Sciatic nerve (tissue), 2 donors: ENCODE measurements around the gene GALK2. TPM values are rescaled to one million over a fixed set of nuclear protein-coding genes. Genes with fewer than 3 reads are reported as not detected.

ENCODE experiments used
- ATAC-seq: fragments of 200-7000 bp; cut with Tn5 transposase; one replicate; pipeline ENCODE4 v1.9.1; 2020; ENCODE audit warnings: mild to moderate bottlenecking, moderate library complexity
- DNase-seq: peaks from one replicate; pipeline ENCODE4 v3.0.0-alpha.2; 2020; ENCODE audit warnings: low spot score
- intact Hi-C: fragments of 100-400 bp; cut with DNase I; formaldehyde crosslinking; loops from one replicate; pipeline ENCODE4 v1.14.2; 2022
- total RNA-seq: library from RNA; stranded (reverse); fragmentation: NEBNext Ultra II Directional; extraction: Animal tissue kit (Norgen Biotek cat#: 25700); gene quantifications from one replicate; pipeline ENCODE4 v1.2.1, GENCODE V29; 2021
- donor health status: DM: no; HTN: no; CAD: no.
- donor health status: DM: no; HTN: no; CAD: no.

GALK2 gene
- total RNA-seq: 50.2 TPM

DNA sequence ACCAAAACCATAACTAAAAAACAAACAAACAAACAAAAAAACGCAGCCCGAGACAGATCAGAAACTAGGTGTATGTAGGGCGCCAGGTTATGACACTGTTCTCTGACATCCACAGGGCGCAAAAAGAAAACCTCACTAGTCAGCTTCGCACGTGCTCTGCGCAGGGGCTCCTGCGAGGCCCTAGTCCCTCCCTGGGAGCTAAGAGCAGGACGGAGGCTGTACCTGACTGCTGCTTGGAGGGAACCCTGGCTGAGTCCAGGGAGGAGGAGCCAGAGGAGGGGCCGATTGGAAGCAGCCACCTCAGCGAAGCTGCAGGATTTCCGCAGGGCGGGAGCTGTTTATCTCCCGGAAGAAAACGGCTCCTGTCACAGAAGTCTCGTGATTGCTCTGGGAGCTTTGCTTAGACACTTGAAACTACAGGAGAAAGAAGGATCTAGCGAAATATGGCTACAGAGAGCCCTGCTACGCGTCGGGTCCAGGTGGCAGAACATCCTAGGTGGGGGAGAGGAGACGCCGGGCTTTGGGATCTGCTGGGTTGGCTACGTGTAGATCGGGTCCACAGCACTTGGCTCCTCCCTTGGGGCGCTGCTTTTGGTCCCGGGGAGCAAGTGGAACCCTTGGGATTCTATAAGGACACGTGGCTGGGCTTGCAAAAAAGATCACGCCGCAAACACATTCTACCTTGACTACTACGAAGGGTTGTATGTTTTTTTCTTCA lies at the start of gene GALK2:
Gene GALK2, plus strand, starts transcription at position 368 of the 718 bp plus-strand sequence. Its CDS starts 76 bp downstream, at position 444.
- peak; percentile 87 for DNase-seq
- peak; percentile 98 for ATAC-seq
- intact Hi-C loops: no loop called here

DNA sequence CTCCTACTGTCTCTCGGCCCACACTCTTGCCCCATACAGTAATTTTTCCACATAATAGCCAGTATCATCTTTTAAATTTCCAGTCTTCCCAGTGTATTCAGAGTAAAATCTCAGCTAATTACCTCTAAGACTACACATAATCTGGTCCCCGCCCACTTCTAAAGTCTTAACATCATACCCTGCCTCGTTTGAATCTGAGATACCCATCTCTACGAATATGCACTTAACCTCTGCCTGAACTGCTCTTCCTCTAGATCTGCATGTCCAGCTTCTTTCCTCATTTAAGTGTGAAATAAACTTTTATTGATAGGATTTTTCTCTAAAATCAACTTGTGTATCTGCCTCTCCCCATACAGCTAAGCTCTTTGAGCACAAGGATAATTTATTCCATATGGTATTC lies 49.2 kb upstream of the GALK2 start:
- ATAC-seq: no peak
- intact Hi-C loops: no loop called here
- DNase-seq: no peak

DNA sequence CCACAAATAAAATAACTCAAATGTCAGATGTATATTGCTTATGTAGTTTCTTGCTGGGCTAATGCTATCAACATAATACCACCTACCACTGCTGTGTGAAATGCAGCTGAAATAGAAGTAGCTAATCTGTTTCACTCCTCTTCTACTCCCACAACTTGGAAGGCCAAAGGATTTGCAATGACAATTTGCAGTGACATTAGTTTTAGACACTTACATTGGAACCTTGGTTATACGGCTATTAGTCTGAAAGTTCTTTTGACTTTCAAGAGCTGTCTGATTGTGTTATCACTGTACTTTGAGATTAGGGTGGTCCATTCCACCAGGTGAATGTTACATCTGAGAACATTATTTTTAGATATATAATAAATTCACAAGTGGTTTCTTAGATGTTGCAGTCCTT lies 48.1 kb upstream of the GALK2 start:
- ATAC-seq (no peak), DNase-seq (no peak)
- intact Hi-C loops: no loop called here

GRCh38 chr15:49122541-49123062 lies 47.4 kb upstream of the GALK2 start:
- DNase-seq (no peak), ATAC-seq (no peak)
- intact Hi-C loops: no loop called here

GRCh38 chr15:49124371-49124770 lies 45.7 kb upstream of the GALK2 start:
- DNase-seq (no peak), ATAC-seq (no peak)
- intact Hi-C loops: no loop called here

DNA sequence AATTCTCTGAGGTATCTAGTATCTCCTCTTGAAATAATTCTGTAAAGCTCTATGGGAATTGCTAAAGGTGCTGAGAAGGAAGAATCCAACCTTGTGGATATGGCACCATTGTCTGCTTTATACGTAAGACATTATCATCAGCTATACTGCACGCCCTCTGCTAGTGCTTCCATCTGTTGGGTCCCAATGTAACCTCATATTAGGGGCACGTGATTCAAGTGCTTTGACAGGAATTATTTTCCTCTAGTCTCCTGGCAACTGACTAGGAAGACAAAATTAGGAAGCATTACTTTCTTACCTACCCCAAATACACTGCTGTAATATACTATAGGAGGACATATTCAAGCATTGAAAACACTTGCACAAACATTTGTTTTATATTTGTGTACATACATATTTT lies 38.6 kb upstream of the GALK2 start:
- no peak for DNase-seq
- intact Hi-C loops: no loop called here
- ATAC-seq: no peak

DNA sequence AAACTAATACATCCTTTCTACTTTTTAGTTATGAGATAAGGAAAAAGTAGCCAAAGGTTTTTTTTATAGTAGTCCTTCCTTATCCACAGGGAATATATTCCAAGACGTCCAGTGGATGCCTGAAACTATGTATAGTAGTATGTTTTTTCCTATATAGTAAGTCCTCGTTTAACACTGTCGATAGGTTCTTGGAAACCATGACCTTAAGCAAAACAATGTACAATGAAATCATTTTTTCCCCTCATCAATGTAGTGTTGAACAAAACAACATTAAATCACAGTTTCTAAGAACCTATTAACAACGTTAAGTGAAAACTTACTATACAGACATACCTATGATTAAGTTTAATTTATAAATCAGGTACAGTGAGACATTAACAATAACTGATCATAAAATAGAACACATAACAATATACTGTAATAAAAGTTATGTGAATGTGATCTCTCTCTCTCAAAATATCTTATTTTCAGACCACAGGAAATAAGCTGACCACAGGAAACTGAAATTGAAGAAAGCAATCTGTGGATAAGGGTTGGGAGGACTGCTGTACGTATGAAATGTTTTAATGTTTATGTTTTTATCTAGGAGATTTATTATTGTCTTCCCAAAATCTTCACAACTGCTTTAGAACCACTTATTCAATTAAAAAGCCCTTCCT lies 35.2 kb upstream of the GALK2 start:
- ATAC-seq (no peak), DNase-seq (no peak)
- intact Hi-C loops: no loop called here

DNA sequence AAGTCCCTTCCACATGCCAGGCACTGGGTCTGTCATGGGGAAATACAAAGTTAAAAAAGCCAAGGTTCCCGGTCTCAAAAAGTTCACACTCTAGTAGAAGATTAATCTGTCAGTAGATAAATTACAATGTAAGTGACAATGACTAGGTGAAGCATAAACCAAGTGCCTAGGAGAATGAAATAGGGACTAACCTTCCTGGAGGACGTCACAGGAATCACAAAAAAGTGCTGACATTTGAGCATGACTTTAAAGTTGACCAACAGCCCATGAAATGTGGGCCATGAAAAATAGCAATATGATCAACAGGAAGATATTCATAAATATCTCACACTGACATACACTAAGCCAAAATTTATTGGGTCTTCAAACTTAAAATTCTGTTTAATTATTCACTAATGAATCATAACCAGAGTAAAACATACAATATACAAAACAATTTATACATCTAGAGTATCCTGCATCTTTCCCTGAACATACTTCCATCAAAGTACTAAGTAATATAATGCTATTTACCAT lies 34.6 kb upstream of the GALK2 start:
- no peak for ATAC-seq
- DNase-seq: no peak
- intact Hi-C loops: no loop called here

DNA sequence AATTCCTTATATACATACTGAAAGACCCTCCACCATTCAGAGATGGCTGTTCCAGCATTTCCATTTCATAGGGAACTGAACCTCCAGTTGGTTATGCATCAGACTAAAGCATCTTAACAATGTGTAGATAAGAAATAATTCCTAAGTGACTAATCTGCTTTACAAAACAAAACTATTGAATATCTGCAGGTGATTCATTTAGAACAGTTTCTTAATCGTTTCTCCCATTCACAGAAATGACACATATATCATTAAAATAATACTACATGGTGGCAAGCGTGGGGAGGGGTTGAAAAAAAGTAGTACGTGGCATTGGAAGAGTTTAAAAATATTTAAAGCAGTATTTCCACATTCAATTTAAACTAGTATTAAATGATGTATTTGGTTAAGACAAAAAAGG lies 34.1 kb upstream of the GALK2 start:
- DNase-seq (no peak), ATAC-seq (no peak)
- intact Hi-C loops: no loop called here

DNA sequence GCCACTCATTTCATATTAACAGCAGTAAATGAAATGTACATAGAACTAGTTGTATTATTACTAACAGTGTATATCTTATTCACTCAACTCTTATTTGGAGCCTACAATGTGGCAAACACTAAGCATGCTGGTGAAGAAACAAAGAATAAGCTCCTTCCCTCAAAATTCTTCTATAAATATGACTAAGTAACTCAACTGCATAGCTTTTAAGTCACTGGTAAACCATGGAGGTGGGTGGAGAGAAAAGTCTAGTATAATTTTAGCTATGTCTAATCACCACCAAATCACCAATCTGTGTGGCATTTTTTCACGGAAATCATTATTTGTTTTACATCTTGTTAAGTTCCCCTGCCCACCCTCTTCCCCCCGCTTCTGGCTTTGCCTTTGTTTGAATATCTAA lies 32.2 kb upstream of the GALK2 start:
- intact Hi-C loops: no loop called here
- ATAC-seq (no peak), DNase-seq (no peak)

- intact Hi-C loops: no loop called here
- no peak for ATAC-seq
Measured at GRCh38 chr15:49145651-49146609, 24.1 kb upstream of the GALK2 start.

GRCh38 chr15:49148298-49148697 lies 21.7 kb upstream of the GALK2 start:
- ATAC-seq: no peak
- intact Hi-C loops: no loop called here

More at GRCh38 chr15:49145651-49146609, 24.1 kb upstream of the GALK2 start:
- no peak for DNase-seq

DNA sequence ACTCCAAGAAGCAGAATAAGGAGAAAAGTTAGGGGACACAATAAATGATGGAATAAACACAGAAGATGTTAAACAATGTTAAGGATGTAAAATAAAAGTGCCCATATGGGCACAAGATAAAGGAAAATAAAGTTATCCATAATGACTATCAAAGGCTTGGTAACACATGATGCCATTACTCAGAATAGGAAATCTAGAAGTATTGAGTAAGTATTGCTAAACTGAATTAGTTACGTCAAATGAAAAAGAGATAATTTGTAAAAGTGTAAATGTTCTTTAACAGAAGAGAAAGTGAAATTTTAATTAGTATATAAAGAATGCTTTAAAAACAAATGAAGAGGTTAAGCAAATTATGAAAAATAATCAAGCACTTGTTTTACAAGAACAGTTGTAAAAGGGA lies 21.3 kb upstream of the GALK2 start:
- ATAC-seq (no peak), DNase-seq (no peak)
- intact Hi-C loops: no loop called here

More at GRCh38 chr15:49148298-49148697, 21.7 kb upstream of the GALK2 start:
- DNase-seq: no peak

DNA sequence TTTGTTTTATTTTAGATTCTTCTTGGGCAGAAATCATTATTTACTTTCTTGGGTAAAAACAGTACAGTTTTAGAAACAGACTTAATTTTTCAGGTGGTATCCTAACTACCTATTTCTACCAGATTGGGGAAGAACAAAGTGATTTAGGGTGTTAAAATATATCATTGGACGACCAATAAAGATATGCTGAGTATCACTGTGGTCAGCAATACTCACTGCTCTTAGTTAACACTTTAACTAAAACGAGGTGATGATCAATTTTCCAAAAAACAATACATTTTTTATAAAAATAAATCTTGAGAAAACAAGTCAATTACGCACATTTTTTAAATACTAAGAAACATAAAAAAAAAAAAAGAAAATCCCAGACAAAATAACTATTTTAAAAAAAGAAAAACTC lies 18.2 kb upstream of the GALK2 start:
- intact Hi-C loops: loop anchor here (10.0 kb wide), 1 partner anchor 287 kb away; no protein-coding TSS in a partner anchor
- no peak for DNase-seq

DNA sequence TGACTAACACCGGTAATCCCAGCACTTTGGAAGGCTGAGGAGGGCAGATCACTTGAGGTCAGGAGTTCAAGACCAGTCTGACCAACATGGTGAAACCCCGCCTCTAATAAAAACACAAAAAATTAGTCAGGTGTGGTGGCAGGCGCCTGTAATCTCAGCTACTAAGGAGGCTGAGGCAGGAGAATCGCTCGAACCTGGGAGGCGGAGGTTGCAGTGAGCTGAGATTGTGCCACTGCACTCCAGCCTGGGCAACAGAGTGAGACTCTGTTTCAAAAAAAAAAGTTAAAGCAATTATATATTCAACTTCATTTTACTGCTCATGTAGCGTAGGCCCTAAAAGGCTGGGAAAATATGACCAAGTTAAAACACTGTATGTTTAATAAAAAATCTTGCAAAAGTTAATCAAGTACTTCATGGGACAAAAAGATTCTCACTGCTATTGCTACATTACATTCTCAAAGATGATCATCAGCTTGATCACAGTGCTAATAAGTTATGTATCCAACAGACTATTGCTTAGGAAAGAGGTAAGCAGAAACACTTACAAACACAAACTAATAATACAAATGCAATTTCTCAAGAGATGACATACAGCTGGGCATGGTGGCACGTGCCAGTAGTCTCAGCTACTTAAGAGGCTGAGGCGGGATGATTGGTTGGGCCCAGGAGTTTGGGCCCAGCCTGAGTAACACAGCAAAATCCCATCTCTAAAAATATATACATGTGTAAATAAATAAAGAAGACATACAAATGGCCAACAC lies 17.3 kb upstream of the GALK2 start:
- ATAC-seq (no peak), DNase-seq (no peak)
- intact Hi-C loops: loop anchor here (10.0 kb wide), 1 partner anchor 288 kb away; no protein-coding TSS in a partner anchor

More for the DNA sequence above, 18.2 kb upstream of the GALK2 start:
- ATAC-seq: no peak

- ATAC-seq (no peak), DNase-seq (no peak)
- intact Hi-C loops: loop anchor here (10.0 kb wide), 1 partner anchor 290 kb away; no protein-coding TSS in a partner anchor
Measured at GRCh38 chr15:49154359-49154758, 15.7 kb upstream of the GALK2 start.

DNA sequence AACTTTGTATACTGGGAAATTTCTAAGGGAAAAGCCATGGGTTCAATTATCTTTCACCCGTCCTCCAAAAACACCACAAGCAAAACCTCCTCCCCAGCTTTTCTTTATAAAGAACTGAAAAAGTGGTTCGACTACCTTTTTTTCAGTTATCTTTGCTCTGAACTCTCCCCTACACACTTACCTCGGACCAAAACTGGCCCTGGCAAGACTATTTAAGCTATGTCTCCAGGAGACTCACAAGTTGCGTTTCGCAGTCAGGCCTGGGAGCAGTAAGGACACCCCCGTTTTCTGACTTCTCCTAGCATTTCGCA lies 15.3 kb upstream of the GALK2 start:
- DNase-seq: no peak
- ATAC-seq: no peak
- intact Hi-C loops: loop anchor here (10.0 kb wide), 1 partner anchor 290 kb away; no protein-coding TSS in a partner anchor

DNA sequence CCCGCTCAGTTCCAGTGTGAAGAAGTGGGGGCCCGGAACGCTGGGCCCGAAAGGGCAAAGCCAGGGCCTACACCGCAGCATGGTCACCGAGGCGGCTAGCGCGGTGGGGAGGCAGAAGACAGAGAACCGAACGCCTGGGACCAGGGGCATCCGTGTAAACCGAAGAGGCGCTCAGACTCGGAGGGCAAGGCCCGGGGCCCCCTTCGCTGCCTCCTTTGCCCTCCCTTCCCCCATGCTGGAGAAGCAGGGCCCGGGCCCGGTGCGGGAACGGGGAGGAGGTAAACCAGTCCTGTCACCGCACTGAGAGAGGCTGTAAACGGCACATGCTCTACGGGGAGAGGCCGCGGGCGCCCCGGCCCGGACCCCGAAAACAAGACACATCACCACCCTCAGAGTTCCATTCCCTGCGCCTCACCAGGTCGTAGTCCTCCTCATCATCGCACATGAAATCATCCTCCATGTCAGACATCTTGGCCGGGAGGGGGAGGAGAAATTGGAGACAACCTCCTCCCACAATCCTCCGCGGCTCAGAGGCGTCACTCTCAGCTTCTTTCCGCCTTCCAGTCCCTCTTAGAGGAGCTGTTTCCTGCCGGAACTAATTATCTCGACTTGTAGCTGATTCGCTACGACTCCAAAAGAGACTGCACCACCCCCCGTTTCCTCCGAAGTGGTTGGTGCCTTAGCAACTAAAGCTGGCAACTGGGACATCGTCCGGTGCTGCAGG lies 14.8 kb upstream of the GALK2 start, which contains the start of gene COPS2:
Gene COPS2, minus strand, starts transcription at position 490 of the 724 bp plus-strand sequence. Its CDS starts 21 bp downstream, at position 469.
- peak; percentile 94 for DNase-seq
- peak; percentile 99 for ATAC-seq
- intact Hi-C loops: loop anchor here (10.0 kb wide), 1 partner anchor 290 kb away; no protein-coding TSS in a partner anchor
